ENCODE measurements around the gene NCOA6.

Gene NCOA6

GRCh38 chr20:34709044-34709830 lies 116.2 kb downstream of the NCOA6 start:
- in situ Hi-C loops (cut with MboI; ENCODE audit: low sequenced_read_pairs, unreplicated experiment), result loop anchor here (10.0 kb wide), 1 partner anchor 174 kb away; no protein-coding TSS in a partner anchor
- peak; percentile 94 for DNase-seq (ENCODE audit: low spot score)
- no peak for TF ChIP-seq CTCF (IDR thresholded peaks at IDR 0.05; ENCODE audit: borderline replicate concordance, control extremely low read depth, extremely low read depth, insufficient read depth, missing control alignments)

GRCh38 chr20:34708621-34709043 lies 116.8 kb downstream of the NCOA6 start:
- peak; percentile 59 for TF ChIP-seq CTCF (IDR thresholded peaks at IDR 0.05; ENCODE audit: borderline replicate concordance, control extremely low read depth, extremely low read depth, insufficient read depth, missing control alignments)
- peak; percentile 69 for DNase-seq (ENCODE audit: low spot score)
- in situ Hi-C loops (cut with MboI; ENCODE audit: low sequenced_read_pairs, unreplicated experiment), result loop anchor here (10.0 kb wide), 1 partner anchor 174 kb away; no protein-coding TSS in a partner anchor

- no peak for DNase-seq (ENCODE audit: low spot score)
- no peak for TF ChIP-seq CTCF (IDR thresholded peaks at IDR 0.05; ENCODE audit: borderline replicate concordance, control extremely low read depth, extremely low read depth, insufficient read depth, missing control alignments)
- in situ Hi-C loops (cut with MboI; ENCODE audit: low sequenced_read_pairs, unreplicated experiment), result loop anchor here (10.0 kb wide), 1 partner anchor 172 kb away; no protein-coding TSS in a partner anchor
These were observed 118.3 kb downstream of the NCOA6 start for GRCh38 chr20:34706912-34707784.

- TF ChIP-seq CTCF (IDR thresholded peaks at IDR 0.05; ENCODE audit: borderline replicate concordance, control extremely low read depth, extremely low read depth, insufficient read depth, missing control alignments), result no peak
- no peak for DNase-seq (ENCODE audit: low spot score)
- in situ Hi-C loops (cut with MboI; ENCODE audit: low sequenced_read_pairs, unreplicated experiment), result loop anchor here (10.0 kb wide), 1 partner anchor 172 kb away; no protein-coding TSS in a partner anchor
These were observed 119.1 kb downstream of the NCOA6 start for GRCh38 chr20:34706302-34706875.

DNA sequence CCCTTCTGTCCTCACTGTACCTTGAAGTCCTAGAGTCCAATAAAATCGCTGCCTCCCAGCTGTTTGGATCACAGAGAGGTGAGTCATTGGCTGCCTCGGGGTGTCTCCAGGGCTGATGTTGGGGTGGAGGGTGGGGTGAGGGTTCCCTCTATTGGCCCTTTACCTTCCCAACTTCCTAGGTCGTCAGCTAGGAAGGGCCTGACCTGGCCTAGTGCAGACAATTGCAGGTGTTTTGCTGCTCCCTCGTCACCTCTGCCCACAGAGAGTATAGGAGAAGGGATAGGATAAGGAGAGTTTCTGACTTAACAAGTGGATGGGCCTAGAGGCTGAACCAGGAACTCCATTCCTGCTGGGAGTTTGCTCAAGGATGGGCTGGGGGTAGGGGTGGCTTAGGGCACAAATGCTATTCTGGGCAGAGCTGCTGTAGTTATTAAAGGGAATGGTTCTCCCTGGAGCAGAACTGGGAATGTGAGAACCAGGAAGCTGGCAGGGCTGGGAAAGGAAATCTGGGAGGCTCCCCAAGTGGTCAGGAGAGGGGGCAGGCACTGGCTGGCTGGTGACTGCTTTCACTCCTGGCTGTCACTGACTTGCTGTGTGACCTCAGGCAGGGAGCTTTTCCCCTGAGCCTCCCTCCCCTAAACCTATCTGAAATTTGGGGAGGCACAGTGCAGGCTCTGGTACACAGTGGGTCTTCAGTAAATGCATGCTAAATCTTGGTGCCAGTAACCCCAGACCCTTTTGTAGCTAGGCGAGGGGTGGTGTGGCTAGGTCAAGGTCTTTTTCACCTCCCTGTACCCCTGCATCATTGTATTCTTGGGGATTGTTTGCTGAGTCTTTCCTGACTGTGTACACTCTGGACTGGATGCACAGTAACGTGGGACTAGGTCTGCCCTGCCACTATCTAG lies 119.8 kb downstream of the NCOA6 start:
- no peak for DNase-seq (ENCODE audit: low spot score)
- peak; percentile 21 for TF ChIP-seq CTCF (IDR thresholded peaks at IDR 0.05; ENCODE audit: borderline replicate concordance, control extremely low read depth, extremely low read depth, insufficient read depth, missing control alignments)
- in situ Hi-C loops (cut with MboI; ENCODE audit: low sequenced_read_pairs, unreplicated experiment), result loop anchor here (10.0 kb wide), 1 partner anchor 171 kb away; no protein-coding TSS in a partner anchor
